PC-9 (cell line): ENCODE results near the gene FHAD1.

Source experiments
- EZH2 ChIP-seq: fragments of 200-600 bp; sonication (generic); IDR thresholded peaks from 2 replicates; pipeline ENCODE4 v1.8.0; 2017; ENCODE audit warnings: antibody characterized with exemption, low read depth
- TF ChIP-seq, protein P1 (sequence below): fragments of 200-600 bp; sonication (generic); conservative IDR thresholded peaks from 2 replicates; pipeline ENCODE4 v1.6.1; 2017; ENCODE audit warnings: mixed run types, antibody characterized with exemption, mild to moderate bottlenecking, moderate library complexity

DNA sequence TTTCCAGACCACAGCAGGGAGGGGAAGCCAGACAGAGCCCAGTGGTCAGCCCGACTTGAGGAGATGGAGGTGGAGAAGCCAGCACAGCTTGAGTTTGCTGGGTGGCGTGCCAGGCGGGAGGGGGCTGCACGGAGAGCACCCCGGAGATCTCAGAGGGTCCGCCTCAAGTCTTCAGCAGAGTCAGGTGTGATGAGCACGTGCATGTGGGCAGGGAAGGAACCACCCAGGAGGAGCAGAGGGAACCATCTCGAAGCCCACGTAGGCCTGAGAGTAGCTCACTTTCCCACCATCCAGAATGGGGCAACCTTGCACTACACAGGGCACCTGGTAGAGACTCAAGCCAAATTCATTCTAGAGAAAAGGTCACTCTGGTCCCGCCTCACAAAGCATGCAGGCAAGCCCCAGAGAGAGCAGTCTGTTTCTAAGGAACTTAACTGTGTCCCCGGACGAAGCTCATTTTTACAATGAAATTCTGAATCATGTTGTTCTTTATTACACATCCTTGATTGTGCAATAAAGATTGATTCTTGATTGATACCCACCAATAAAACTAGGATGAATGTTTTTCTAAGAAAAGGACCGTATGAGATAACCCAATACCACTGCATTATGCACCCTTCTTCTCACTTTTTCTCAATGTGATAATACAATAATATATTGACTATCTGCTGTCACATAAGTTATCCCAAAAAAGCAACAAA is 64.2 kb downstream of the FHAD1 start:
- TF ChIP-seq, protein P1, sequence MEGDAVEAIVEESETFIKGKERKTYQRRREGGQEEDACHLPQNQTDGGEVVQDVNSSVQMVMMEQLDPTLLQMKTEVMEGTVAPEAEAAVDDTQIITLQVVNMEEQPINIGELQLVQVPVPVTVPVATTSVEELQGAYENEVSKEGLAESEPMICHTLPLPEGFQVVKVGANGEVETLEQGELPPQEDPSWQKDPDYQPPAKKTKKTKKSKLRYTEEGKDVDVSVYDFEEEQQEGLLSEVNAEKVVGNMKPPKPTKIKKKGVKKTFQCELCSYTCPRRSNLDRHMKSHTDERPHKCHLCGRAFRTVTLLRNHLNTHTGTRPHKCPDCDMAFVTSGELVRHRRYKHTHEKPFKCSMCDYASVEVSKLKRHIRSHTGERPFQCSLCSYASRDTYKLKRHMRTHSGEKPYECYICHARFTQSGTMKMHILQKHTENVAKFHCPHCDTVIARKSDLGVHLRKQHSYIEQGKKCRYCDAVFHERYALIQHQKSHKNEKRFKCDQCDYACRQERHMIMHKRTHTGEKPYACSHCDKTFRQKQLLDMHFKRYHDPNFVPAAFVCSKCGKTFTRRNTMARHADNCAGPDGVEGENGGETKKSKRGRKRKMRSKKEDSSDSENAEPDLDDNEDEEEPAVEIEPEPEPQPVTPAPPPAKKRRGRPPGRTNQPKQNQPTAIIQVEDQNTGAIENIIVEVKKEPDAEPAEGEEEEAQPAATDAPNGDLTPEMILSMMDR = no peak
- TF ChIP-seq EZH2 = no peak
